ENCODE results near the gene ADAMTS12. TPM values are rescaled to one million over a fixed set of nuclear protein-coding genes. Genes with fewer than 3 reads are reported as not detected.

The ADAMTS12 gene
- total RNA-seq, 1 experiment from 2014 or later: not detected

- Mint-ChIP-seq H3K4me1 (ENCODE audit: insufficient read depth, unreplicated experiment) (no peaks in the 10 kb centered on the region), H3K9me3 (ENCODE audit: unreplicated experiment) (peaks cover 22% of the 10 kb centered on the region), H3K36me3 (ENCODE audit: insufficient read depth, unreplicated experiment) (no peaks in the 10 kb centered on the region), H3K27me3 (ENCODE audit: insufficient read depth, unreplicated experiment) (no peaks in the 10 kb centered on the region), H3K27ac (ENCODE audit: low read depth, unreplicated experiment) (no peak overlapping the region), H3K4me3 (ENCODE audit: unreplicated experiment) (no peak overlapping the region)
- POLR2A ChIA-PET: no interaction called here
- no peak for TF ChIP-seq CTCF (IDR thresholded peaks at IDR 0.05; ENCODE audit: unreplicated experiment)
- CTCF ChIA-PET: interaction anchor here (1.0 kb wide), 1 partner anchor 231 kb away, joined by 3 read pairs; no protein-coding TSS in a partner anchor
- no peak for DNase-seq (ENCODE audit: unreplicated experiment)
- intact Hi-C loops (cut with micrococcal nuclease): no loop called here
- no TSS peak for BruUV-seq (replicated peaks)
Measured at GRCh38 chr5:33712664-33713063, 179.1 kb downstream of the ADAMTS12 start.

- POLR2A ChIA-PET: no interaction called here
- no TSS peak for BruUV-seq (replicated peaks)
- Mint-ChIP-seq H3K27me3 (ENCODE audit: insufficient read depth, unreplicated experiment) (no peaks in the 10 kb centered on the region), H3K4me1 (ENCODE audit: insufficient read depth, unreplicated experiment) (no peaks in the 10 kb centered on the region), H3K36me3 (ENCODE audit: insufficient read depth, unreplicated experiment) (no peaks in the 10 kb centered on the region), H3K9me3 (ENCODE audit: unreplicated experiment) (peaks cover 35% of the 10 kb centered on the region), H3K27ac (ENCODE audit: low read depth, unreplicated experiment) (no peak overlapping the region), H3K4me3 (ENCODE audit: unreplicated experiment) (no peak overlapping the region)
- CTCF ChIA-PET: no interaction called here
- no peak for TF ChIP-seq CTCF (IDR thresholded peaks at IDR 0.05; ENCODE audit: unreplicated experiment)
- DNase-seq (ENCODE audit: unreplicated experiment): no peak
- intact Hi-C loops (cut with micrococcal nuclease): no loop called here
Measured at GRCh38 chr5:33711094-33711679, 180.6 kb downstream of the ADAMTS12 start.

GRCh38 chr5:33702867-33703266, 188.9 kb downstream of the ADAMTS12 start:
- intact Hi-C loops (cut with micrococcal nuclease): no loop called here
- CTCF ChIA-PET: interaction anchor here (0.6 kb wide), 1 partner anchor 134 kb away, joined by 3 read pairs; no protein-coding TSS in a partner anchor
- POLR2A ChIA-PET: no interaction called here
- Mint-ChIP-seq H3K9me3 (ENCODE audit: unreplicated experiment) (peaks cover 24% of the 10 kb centered on the region), H3K36me3 (ENCODE audit: insufficient read depth, unreplicated experiment) (no peaks in the 10 kb centered on the region), H3K4me1 (ENCODE audit: insufficient read depth, unreplicated experiment) (no peaks in the 10 kb centered on the region), H3K27ac (ENCODE audit: low read depth, unreplicated experiment) (no peak overlapping the region), H3K27me3 (ENCODE audit: insufficient read depth, unreplicated experiment) (no peaks in the 10 kb centered on the region), H3K4me3 (ENCODE audit: unreplicated experiment) (no peak overlapping the region)
- no TSS peak for BruUV-seq (replicated peaks)
- TF ChIP-seq CTCF (IDR thresholded peaks at IDR 0.05; ENCODE audit: unreplicated experiment): no peak
- DNase-seq (ENCODE audit: unreplicated experiment): no peak

GRCh38 chr5:33701951-33702350, 189.8 kb downstream of the ADAMTS12 start:
- no peak for DNase-seq (ENCODE audit: unreplicated experiment)
- intact Hi-C loops (cut with micrococcal nuclease): no loop called here
- no peaks in the 10 kb centered on the region for H3K36me3 Mint-ChIP-seq (ENCODE audit: insufficient read depth, unreplicated experiment)
- BruUV-seq (replicated peaks): no TSS peak
- TF ChIP-seq CTCF (IDR thresholded peaks at IDR 0.05; ENCODE audit: unreplicated experiment): no peak
- ChIA-PET CTCF (interaction anchor here (0.9 kb wide), 1 partner anchor 232 kb away, joined by 3 read pairs; no protein-coding TSS in a partner anchor), POLR2A (no interaction called here)
- H3K4me1 Mint-ChIP-seq (ENCODE audit: insufficient read depth, unreplicated experiment): no peaks in the 10 kb centered on the region
- no peak overlapping the region for H3K4me3 Mint-ChIP-seq (ENCODE audit: unreplicated experiment)
- H3K27ac Mint-ChIP-seq (ENCODE audit: low read depth, unreplicated experiment): no peak overlapping the region
- H3K27me3 Mint-ChIP-seq (ENCODE audit: insufficient read depth, unreplicated experiment): no peaks in the 10 kb centered on the region
- peaks cover 19% of the 10 kb centered on the region for H3K9me3 Mint-ChIP-seq (ENCODE audit: unreplicated experiment)
